Kidney capillary endothelial cell (primary cell): ENCODE results near the gene IRX6.

Experiments
- DNase-seq: peaks from one replicate; pipeline ENCODE4 v3.0.0-alpha.2; 2018; ENCODE audit warnings: low spot score

IRX6 gene

DNA sequence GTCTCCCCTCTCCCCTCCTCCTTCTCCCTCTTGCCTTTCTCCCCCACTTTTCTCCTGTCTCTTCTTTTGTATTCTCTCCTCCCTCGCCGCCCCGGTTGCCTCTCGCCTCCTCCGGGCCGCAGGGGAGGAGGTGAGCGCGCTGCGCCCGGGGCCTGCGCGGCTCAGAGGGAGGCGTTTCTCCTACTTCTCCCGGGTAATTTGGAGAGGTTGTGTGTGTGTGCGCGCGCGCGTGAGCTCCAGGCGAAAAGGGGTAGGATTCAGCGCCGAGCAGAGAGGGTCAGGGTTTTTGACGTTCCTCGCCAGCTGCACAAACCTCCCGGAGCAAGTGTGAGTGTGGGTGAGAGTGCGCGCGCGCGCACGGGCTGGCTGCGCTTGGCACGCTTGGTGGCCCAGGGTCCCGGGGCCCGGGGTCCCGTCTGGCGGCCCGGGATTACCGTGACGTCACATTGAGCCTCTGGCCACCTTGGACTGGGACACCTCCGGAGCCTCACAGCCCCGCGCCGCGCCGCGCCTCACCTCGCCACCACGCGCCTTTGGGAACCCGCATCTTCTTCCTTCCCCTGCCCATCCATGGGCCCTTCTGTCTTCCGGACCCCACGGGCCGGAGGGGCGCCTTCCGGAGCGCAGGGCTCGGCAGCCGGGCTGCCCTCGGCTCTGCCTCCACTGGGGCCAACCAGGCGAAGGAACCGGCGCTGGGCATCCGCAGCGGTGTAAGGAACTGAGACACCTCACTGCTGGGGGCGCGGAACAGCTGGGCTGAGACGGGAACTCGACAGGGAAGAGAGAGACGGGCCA lies 479 bp downstream of the IRX6 start:
- DNase-seq = no peak

- no peak for DNase-seq
Observed at GRCh38 chr16:55325080-55325447, 1.1 kb downstream of the IRX6 start.

GRCh38 chr16:55325458-55326109 lies 1.6 kb downstream of the IRX6 start:
- no peak for DNase-seq

- no peak for DNase-seq
Observed at GRCh38 chr16:55326261-55327092, 2.5 kb downstream of the IRX6 start.

GRCh38 chr16:55328611-55329569 lies 4.9 kb downstream of the IRX6 start:
- no peak for DNase-seq

DNA sequence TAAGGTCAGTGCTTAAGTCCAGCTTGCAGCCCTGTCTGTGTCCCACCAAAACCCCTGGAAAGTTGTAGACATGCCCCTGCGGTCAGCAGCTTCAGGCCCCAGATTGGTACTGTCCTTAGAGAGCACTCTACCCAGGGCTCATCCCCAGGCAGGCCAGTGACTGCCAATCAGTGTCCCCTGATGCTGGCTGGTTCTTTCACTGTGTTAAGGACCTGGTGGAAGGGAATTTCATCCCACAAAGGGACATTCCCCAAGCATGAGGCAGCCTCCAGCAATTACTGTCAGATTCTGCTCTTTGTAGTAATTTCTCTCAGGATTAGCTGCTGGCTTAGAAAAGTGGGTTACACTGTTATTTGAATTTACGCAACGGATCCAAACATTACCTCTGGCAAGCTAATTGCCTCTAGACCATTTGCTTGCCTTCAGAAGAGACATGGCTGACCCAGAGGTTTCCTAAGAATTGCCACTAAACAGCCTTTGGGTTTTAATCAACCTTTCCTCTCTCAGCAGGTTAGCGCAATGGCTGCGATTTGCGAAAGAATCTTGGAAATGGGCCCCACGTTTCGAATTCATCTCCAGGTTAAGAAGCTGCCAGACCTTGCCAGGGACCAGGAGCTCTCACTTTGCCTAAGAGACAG lies 5.9 kb downstream of the IRX6 start:
- no peak for DNase-seq

DNA sequence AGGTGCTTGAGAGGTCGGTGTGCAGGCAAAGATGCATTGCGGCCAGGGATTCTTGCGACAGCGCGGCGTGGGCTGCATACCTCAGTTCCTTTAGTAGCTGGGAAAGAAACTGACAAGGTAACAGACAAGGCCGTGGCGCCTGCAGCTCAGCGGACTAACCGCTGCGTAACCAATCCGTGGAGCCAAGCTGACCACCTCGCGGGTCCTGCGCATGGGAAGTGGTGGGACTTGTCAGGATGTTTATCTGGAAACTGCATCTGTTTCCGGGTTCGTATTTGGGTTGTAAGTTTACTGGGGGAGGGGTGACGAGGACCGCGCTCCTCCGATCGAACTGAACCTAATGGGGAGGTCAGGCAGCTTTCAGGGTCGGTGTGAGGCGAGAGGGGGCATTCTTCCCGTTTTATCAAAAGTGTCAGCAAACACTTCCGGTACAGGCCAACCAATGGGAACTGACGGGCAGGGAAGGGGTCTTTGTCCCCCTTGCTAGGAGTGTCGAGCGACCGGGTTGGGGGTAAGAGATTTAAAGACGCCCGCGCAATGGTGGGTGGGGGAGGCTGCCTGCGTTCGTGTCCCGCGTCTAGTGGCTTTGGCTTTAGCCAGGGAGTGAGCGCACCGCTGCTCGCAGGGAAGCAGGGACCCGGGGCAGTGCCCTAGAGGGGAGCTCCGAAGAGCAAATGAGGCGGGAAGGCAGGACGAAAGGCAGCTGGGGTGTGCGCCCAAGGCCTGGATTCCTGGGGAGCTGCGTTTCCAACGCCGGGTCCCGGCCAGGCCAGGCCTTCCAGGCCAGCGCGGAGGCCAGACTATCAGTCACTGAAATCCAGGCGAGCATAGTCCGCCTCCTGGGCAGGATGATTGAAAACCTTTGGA lies 7.0 kb downstream of the IRX6 start:
- DNase-seq = no peak

DNA sequence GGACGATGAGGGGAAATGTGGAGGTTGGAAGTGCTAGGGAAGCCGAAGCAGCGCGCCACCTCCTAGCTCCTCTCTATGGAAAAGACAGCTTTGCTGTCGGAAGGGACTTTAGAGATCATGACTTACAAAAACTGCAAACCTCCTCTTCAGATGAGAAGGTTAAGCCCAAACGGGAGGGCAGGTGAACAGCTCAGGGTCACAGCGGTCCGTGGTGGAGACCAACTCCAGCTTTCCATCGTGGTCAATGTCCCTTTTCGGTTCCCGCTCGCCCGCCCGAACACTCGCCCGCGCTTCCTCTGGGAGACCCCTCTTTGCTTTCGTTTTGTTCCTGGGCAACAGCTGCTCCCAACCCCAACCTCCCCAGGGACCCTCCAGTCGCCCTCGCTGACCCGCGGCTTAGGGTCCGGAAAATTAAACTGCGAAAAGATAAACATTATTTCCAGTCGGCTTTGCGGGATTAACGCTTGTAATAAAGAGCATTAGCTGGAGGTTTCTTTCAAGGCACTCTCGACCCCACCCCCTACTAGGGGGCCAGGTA lies 7.7 kb downstream of the IRX6 start:
- DNase-seq = no peak

GRCh38 chr16:55333684-55334083 lies 9.7 kb downstream of the IRX6 start:
- no peak for DNase-seq

- no peak for DNase-seq
Observed at GRCh38 chr16:55338646-55339045, 14.6 kb downstream of the IRX6 start.

DNA sequence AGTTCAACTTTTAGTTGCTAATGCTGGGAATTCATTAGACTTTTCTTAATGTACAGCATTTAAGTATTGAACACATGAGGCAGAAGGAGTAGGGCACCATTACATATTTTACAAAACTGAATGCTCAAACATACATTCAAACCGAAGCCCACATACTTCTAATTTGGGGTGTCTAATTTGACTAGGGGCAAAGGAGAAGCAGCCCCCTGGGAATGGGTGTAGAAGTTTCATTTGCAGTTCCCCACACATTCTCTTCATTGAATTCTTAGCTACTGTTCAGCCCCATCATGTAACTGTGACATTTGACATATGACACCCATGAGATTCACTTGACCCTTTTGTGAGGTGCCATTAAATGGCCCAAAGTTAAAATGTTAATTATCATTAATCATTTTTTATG lies 16.4 kb downstream of the IRX6 start:
- no peak for DNase-seq

GRCh38 chr16:55341681-55342080 lies 17.7 kb downstream of the IRX6 start:
- no peak for DNase-seq

- DNase-seq = no peak
Observed at GRCh38 chr16:55346475-55346874, 22.5 kb downstream of the IRX6 start.

DNA sequence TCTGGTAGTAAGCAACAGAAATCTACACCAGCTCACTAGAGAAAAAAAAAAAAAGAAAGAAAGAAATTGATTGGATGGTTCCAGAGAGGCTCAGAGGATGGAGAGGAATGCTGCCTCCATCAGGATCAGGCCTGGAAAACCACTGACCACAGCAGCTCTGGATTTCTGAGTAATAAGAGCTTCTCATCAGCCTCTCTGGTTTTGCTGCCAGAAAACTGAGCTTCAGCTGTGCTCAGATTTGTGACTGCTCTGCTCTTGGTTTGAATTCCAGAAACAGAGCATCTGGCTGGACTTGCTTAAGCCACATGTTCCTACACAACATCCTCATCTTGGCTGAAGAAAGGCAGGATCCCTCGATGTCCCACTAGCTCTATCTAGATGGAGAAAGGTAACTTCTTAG lies 25.9 kb downstream of the IRX6 start:
- no peak for DNase-seq

DNA sequence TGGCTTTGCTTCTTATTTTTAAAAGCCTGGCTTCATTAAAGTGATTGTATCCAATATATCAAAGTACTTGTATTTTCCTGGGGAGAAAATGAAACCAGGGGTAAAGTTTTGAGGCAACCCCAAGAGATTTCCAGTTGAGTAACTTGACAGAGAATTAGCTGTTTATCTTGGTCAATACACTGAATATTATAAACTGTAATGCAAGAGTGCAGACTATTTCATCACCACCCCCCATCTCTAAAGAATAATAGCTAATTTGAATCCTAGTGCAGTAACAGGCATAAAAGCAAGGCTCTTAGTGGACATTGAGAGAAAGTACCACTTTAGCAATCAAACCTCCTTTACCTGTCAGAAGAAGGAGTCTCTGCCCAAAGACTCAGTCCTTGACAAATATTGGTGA lies 27.0 kb downstream of the IRX6 start:
- no peak for DNase-seq

GRCh38 chr16:55351936-55352335 lies 27.9 kb downstream of the IRX6 start:
- DNase-seq = no peak

DNA sequence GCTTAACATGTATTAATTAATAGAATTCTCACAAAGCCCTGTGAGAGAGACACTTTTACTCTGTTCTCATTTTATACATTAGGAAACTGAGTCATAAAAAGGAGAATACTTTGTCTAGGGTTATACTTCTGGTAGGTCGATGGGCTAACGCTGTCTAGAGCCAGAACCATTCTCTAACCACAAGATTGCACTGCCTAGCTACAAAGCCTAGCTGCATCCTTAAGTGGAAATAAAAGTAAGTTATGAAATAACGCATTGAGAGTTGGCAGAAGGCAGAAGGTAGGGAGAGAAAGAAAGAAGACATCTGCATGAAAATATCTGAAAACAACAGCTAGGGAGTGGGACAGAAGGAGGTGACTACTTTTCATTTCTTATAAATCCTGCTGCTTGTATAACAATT lies 33.2 kb downstream of the IRX6 start:
- no peak for DNase-seq

GRCh38 chr16:55359946-55360345 lies 35.9 kb downstream of the IRX6 start:
- no peak for DNase-seq

- no peak for DNase-seq
Observed at GRCh38 chr16:55364811-55365210, 40.8 kb downstream of the IRX6 start.

GRCh38 chr16:55367301-55367811 lies 43.4 kb downstream of the IRX6 start:
- no peak for DNase-seq
